BLaER1 treated with 17β-estradiol and CSF1 and Interleukin-3, amounts not matched to agents 10 nM and 100 nM (cell line): ENCODE measurements around the gene UBL7.
"Not testable (repeated sequence)": the region's sequence is repeated elsewhere in the genome, so short reads cannot be mapped to it uniquely, and the experiment has no call there.

Experiments used
- H3K27ac ChIP-seq, 11 experiments: shearing (Covaris generic); formaldehyde crosslinking; 2 replicates each; pipeline ENCODE4 v1.8.1; 2022
- H3K27me3 ChIP-seq, 11 experiments: shearing (Covaris generic); formaldehyde crosslinking; 2 replicates each; pipeline ENCODE4 v1.8.1; 2022
- H3K36me3 ChIP-seq, 11 experiments: shearing (Covaris generic); formaldehyde crosslinking; 2 replicates each; pipeline ENCODE4 v1.8.1; 2022
- H3K4me1 ChIP-seq, 10 experiments: shearing (Covaris generic); formaldehyde crosslinking; 2 replicates each; pipeline ENCODE4 v1.8.1; 2022
- H3K4me2 ChIP-seq, 11 experiments: shearing (Covaris generic); formaldehyde crosslinking; 2 replicates each; pipeline ENCODE4 v1.8.1; 2022
- H3K4me3 ChIP-seq, 10 experiments: shearing (Covaris generic); formaldehyde crosslinking; 2 replicates each; pipeline ENCODE4 v1.8.1; 2022
- H3K9ac ChIP-seq, 11 experiments: shearing (Covaris generic); formaldehyde crosslinking; 2 replicates each; pipeline ENCODE4 v1.8.1; 2022
- H3K9me3 ChIP-seq, 11 experiments: shearing (Covaris generic); formaldehyde crosslinking; replicated peaks in 1 of 11; 2 replicates each; pipeline ENCODE4 v1.8.1; 2022
- H4K20me1 ChIP-seq, 11 experiments: shearing (Covaris generic); formaldehyde crosslinking; 2 replicates each; pipeline ENCODE4 v1.8.1; 2022
- Cebpa-rat ChIP-seq, 11 experiments: shearing (Covaris generic); IDR thresholded peaks; 2 replicates each; pipeline ENCODE4 v1.8.1; 2022

Gene UBL7

DNA sequence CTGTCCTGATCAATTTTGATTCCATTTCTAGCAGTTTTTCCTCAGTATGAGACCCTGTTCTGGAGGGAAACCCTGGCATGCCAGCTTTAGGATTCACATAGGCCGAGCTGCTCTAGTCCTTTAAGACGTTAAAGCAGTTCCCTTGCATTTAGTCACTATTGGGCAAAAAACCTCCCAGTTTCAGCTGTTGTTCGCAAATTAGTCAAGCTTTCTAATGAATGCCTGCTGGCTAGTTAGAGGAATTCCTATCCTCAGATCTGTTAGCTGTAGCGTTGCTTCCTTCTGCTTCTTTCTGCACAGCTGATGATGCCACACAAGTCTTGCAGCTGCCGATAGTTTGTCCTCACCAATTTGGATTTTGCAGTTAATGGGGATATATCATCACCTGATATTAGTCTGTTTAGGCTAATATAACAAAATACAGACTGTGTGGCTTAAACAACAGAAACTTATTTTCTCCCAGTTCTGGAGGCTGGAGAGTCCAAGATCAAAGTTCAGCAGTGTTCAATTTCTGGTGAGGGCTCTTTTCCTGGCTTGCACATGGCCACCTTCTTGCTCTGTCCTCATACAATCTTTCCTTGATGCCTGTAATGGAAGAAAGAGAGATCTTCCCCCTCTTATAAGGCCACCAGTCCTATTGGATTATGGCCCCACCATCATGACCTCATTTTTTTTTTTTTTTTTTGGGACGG is 7.5 kb upstream of the UBL7 start:
- H3K36me3 ChIP-seq = peaks cover 27 to 81% (median 60%) of the 10 kb centered on the region in 11 experiments; a peak in 21 of 22 replicates

DNA sequence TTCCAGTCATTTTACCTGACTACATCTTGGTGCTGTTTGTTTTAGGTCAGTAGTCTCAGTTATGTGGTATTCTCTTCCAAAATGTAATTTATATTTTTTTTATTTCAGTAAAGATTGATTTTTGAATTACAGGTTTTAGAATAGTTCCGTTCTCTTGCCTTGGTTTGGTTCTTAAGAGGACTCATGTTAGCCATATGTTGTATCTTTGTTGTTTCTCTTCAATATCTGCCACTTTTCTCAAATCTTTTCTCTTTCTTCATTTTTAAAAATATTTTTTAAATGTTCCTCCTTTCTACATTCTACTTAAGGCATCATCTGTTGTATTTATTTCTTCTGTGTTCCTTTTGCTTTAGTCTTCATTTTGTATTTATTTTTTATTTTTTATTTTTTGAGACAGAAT is 5.6 kb upstream of the UBL7 start:
- H3K27ac ChIP-seq = no peak overlapping the region
- TF ChIP-seq Cebpa-rat (IDR thresholded peaks at IDR 0.05) = no peak
- H3K9ac ChIP-seq = no peak overlapping the region
- no peaks in the 10 kb centered on the region for H3K27me3 ChIP-seq
- H3K36me3 ChIP-seq = peaks cover 23 to 62% (median 44%) of the 10 kb centered on the region in 11 experiments; a peak in 21 of 22 replicates
- no peak overlapping the region for H3K4me2 ChIP-seq
- peaks cover 0 to 11% (median 0%) of the 10 kb centered on the region in 11 experiments; a peak in 6 of 22 replicates for H3K9me3 ChIP-seq
- no peaks in the 10 kb centered on the region for H4K20me1 ChIP-seq
- no peak overlapping the region for H3K4me3 ChIP-seq
- H3K4me1 ChIP-seq = peaks cover 23 to 34% (median 29%) of the 10 kb centered on the region in 10 experiments

More for the DNA sequence above, 7.5 kb upstream of the UBL7 start:
- Histone ChIP-seq H3K4me1 (peaks cover 7 to 15% (median 12%) of the 10 kb centered on the region in 10 experiments; a peak in 18 of 20 replicates), H3K4me2 (no peak overlapping the region), H3K27me3 (no peaks in the 10 kb centered on the region), H4K20me1 (no peaks in the 10 kb centered on the region), H3K4me3 (no peak overlapping the region), H3K9ac (no peak overlapping the region), H3K27ac (no peak overlapping the region), H3K9me3 (peaks cover 0 to 11% (median 0%) of the 10 kb centered on the region in 11 experiments; a peak in 6 of 22 replicates)
- TF ChIP-seq Cebpa-rat (IDR thresholded peaks at IDR 0.05) = no peak

DNA sequence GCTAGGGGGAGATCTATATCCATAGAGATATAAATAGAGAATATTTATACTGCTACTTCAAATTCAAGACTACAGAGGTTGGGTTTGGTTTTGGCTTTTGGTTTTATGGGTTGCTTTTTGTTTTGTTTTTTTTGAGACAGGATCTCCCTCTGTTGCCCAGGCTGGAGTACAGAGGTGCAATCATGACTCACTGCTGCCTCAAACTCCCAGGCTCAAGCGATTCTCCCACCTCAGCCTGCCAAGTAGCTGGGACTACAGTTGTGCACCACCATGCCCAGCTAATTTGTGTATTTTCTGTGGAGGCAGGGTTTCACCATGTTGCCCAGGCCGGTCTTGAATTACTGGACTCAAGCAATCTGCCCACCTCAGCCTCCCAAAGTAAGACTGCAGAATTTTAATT is 3.9 kb upstream of the UBL7 start:
- peak overlapping the region in 4 of 11 experiments; percentile 1 to 32 (median 10); a peak in 3 of 22 replicates for H3K27ac ChIP-seq
- H3K4me3 ChIP-seq = no peak overlapping the region
- no peaks in the 10 kb centered on the region for H4K20me1 ChIP-seq
- no peak for TF ChIP-seq Cebpa-rat (IDR thresholded peaks at IDR 0.05)
- H3K9me3 ChIP-seq = peaks cover 0 to 11% (median 0%) of the 10 kb centered on the region in 11 experiments; a peak in 6 of 22 replicates
- H3K4me2 ChIP-seq = peak overlapping the region in 4 of 11 experiments; percentile 29 to 52 (median 42); a peak in 6 of 22 replicates
- H3K4me1 ChIP-seq = peaks cover 28 to 42% (median 36%) of the 10 kb centered on the region in 10 experiments
- H3K9ac ChIP-seq = no peak overlapping the region
- H3K27me3 ChIP-seq = no peaks in the 10 kb centered on the region
- peaks cover 21 to 47% (median 37%) of the 10 kb centered on the region in 11 experiments; a peak in 21 of 22 replicates for H3K36me3 ChIP-seq

- H3K9me3 ChIP-seq = peaks cover 0 to 11% (median 0%) of the 10 kb centered on the region in 11 experiments; a peak in 6 of 22 replicates
- H3K4me3 ChIP-seq = no peak overlapping the region
- peaks cover 32 to 47% (median 40%) of the 10 kb centered on the region in 10 experiments for H3K4me1 ChIP-seq
- H3K27me3 ChIP-seq = no peaks in the 10 kb centered on the region
- H4K20me1 ChIP-seq = no peaks in the 10 kb centered on the region
- peak overlapping the region; percentile 13 to 58 (median 35); a peak in 17 of 22 replicates for H3K4me2 ChIP-seq
- no peak for TF ChIP-seq Cebpa-rat (IDR thresholded peaks at IDR 0.05)
- peaks cover 14 to 40% (median 31%) of the 10 kb centered on the region in 11 experiments; a peak in 21 of 22 replicates for H3K36me3 ChIP-seq
- H3K9ac ChIP-seq = no peak overlapping the region
- H3K27ac ChIP-seq = peak overlapping the region in 6 of 11 experiments; percentile 1 to 37 (median 22); a peak in 5 of 22 replicates
Observed at GRCh38 chr15:74464216-74464615, 3.3 kb upstream of the UBL7 start.

DNA sequence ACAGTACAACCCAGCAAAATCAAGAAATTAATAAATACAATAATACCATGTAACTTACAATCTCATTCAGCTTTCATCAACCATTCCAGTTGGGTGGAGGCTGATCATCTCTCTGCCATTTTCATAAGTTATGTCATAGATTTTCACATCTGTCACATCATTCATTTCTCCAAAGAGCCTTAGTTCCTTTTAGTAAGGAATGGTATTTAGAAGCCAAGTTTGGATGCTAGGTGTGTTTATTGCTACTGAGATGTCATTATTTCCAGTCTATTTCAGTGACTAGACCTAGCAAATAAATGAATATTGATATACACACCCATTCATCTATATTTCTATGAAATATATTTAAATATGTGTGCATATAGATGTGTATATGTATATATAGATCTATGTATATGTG is 2.7 kb upstream of the UBL7 start:
- no peaks in the 10 kb centered on the region for H3K27me3 ChIP-seq
- TF ChIP-seq Cebpa-rat (IDR thresholded peaks at IDR 0.05) = no peak
- H3K4me1 ChIP-seq = peaks cover 32 to 47% (median 40%) of the 10 kb centered on the region in 10 experiments
- no peaks in the 10 kb centered on the region for H4K20me1 ChIP-seq
- H3K36me3 ChIP-seq = peaks cover 12 to 35% (median 29%) of the 10 kb centered on the region in 11 experiments; a peak in 21 of 22 replicates
- H3K4me2 ChIP-seq = peak overlapping the region in 7 of 11 experiments; percentile 5 to 87 (median 22); a peak in 7 of 22 replicates
- H3K4me3 ChIP-seq = no peak overlapping the region
- no peak overlapping the region for H3K9ac ChIP-seq
- H3K27ac ChIP-seq = peak overlapping the region in 1 of 11 experiments; percentile 37; a peak in 1 of 22 replicates
- H3K9me3 ChIP-seq = peaks cover 0 to 11% (median 0%) of the 10 kb centered on the region in 11 experiments; a peak in 6 of 22 replicates

GRCh38 chr15:74461847-74462511 is 1.0 kb upstream of the UBL7 start:
- Histone ChIP-seq H3K4me1 (peaks cover 32 to 47% (median 40%) of the 10 kb centered on the region in 10 experiments), H4K20me1 (no peaks in the 10 kb centered on the region), H3K36me3 (peaks cover 4 to 38% (median 21%) of the 10 kb centered on the region in 11 experiments; a peak in 16 of 22 replicates), H3K4me2 (peak overlapping the region; percentile 80 to 96 (median 89)), H3K27ac (peak overlapping the region; percentile 45 to 96 (median 87); a peak in 17 of 22 replicates), H3K9me3 (peaks cover 0 to 11% (median 0%) of the 10 kb centered on the region in 11 experiments; a peak in 6 of 22 replicates), H3K27me3 (no peaks in the 10 kb centered on the region), H3K4me3 (peak overlapping the region; percentile 78 to 98 (median 84)), H3K9ac (peak overlapping the region; percentile 81 to 93 (median 87))
- TF ChIP-seq Cebpa-rat (IDR thresholded peaks at IDR 0.05) = no peak

GRCh38 chr15:74460298-74460697 is 662 bp downstream of the UBL7 start:
- Histone ChIP-seq H3K27me3 (no peaks in the 10 kb centered on the region), H4K20me1 (no peaks in the 10 kb centered on the region), H3K9me3 (peaks cover 0 to 11% (median 0%) of the 10 kb centered on the region in 11 experiments; a peak in 6 of 22 replicates), H3K36me3 (peaks cover 9 to 38% (median 25%) of the 10 kb centered on the region in 11 experiments; a peak in 19 of 22 replicates), H3K4me1 (peaks cover 35 to 51% (median 43%) of the 10 kb centered on the region in 10 experiments), H3K27ac (peak overlapping the region; percentile 65 to 96 (median 87); a peak in 21 of 22 replicates), H3K9ac (peak overlapping the region; percentile 81 to 93 (median 87)), H3K4me3 (peak overlapping the region; percentile 78 to 98 (median 84)), H3K4me2 (peak overlapping the region; percentile 76 to 96 (median 88))
- no peak for TF ChIP-seq Cebpa-rat (IDR thresholded peaks at IDR 0.05)

GRCh38 chr15:74459798-74460197 is 1.2 kb downstream of the UBL7 start:
- Histone ChIP-seq H3K9ac (peak overlapping the region; percentile 81 to 93 (median 87); a peak in 14 of 22 replicates), H3K27ac (peak overlapping the region in 6 of 11 experiments; percentile 85 to 90 (median 87); a peak in 8 of 22 replicates), H3K4me3 (peak overlapping the region in 8 of 10 experiments; percentile 78 to 98 (median 84); a peak in 12 of 20 replicates), H3K36me3 (peaks cover 9 to 39% (median 26%) of the 10 kb centered on the region in 11 experiments; a peak in 19 of 22 replicates), H3K4me2 (peak overlapping the region; percentile 76 to 96 (median 88)), H3K4me1 (peaks cover 35 to 54% (median 44%) of the 10 kb centered on the region in 10 experiments)
- H3K9me3 ChIP-seq, H3K27me3 ChIP-seq, H4K20me1 ChIP-seq: not testable (repeated sequence)
